ENCODE results near the gene WNK1.

GRCh38 chr12:795305-795704 lies 42.9 kb downstream of the WNK1 start:
- TF ChIP-seq POLR2A (IDR thresholded peaks at IDR 0.05) (no peak), CTCF (IDR thresholded peaks at IDR 0.05) (no peak), EP300 (IDR thresholded peaks at IDR 0.05) (no peak)
